Raji (cell line): ENCODE measurements around the gene ZNF716.

Experiments
- POLR2A ChIP-seq: IDR thresholded peaks from 2 replicates; pipeline ENCODE4 v1.6.1; 2011; ENCODE audit warnings: low read depth, low read length, control low read depth; ENCODE audit not compliant: insufficient read depth

Gene ZNF716

DNA sequence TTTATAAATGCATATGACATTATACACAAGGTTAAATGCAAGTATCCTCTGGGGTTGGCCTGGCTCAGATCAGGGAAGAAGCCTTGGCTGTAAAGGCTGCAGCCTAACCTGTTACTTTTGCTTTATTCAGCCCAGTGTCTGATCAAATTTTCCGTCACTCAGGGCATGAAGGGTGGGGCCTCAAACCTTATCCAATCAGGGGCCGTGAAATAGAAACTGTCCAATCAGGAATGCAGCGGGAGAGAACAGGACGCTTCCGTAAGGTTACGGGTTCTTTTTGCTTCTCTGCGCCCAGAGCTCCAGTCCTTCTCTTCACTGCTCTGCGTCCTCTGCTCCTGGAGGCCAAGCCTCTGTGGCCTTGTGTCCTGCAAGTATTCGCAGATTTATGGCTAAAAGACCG, at the start of gene ZNF716:
ZNF716 (plus strand) TSS at position 274 of the 400 bp plus-strand sequence; CDS start at position 386, 112 bp downstream.
- TF ChIP-seq POLR2A, result no peak

DNA sequence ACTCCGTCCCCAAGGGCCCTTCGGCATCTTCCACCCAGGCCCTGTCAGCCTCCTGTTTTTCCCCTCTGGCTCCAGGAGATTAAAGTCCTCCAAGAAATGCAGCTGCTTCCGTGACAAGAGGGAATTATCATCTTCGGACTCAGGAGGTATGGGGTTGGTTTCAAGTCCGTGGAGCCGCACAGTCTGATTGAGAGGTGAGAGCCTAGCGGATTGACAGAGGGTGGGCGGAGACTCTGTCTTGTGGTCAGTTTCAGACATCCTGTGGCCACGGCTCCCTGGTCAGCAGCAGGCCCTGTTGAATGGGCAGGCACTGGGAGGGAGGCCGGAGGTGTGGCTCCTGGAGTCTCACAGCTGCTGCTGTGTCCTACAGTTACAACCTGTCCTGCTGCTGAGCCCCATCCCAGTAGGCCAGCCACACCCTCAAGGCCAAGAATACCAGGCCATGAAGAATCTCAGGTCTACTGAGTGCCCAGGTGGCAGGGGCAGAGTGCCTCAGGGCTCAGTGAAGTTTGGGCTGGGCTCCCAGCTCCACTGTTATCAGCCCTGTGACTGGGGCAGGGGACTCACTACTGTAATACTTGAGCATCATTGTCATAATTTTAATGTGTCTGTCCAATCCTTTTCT, 49.3 kb upstream of the ZNF716 start:
- no peak for TF ChIP-seq POLR2A

DNA sequence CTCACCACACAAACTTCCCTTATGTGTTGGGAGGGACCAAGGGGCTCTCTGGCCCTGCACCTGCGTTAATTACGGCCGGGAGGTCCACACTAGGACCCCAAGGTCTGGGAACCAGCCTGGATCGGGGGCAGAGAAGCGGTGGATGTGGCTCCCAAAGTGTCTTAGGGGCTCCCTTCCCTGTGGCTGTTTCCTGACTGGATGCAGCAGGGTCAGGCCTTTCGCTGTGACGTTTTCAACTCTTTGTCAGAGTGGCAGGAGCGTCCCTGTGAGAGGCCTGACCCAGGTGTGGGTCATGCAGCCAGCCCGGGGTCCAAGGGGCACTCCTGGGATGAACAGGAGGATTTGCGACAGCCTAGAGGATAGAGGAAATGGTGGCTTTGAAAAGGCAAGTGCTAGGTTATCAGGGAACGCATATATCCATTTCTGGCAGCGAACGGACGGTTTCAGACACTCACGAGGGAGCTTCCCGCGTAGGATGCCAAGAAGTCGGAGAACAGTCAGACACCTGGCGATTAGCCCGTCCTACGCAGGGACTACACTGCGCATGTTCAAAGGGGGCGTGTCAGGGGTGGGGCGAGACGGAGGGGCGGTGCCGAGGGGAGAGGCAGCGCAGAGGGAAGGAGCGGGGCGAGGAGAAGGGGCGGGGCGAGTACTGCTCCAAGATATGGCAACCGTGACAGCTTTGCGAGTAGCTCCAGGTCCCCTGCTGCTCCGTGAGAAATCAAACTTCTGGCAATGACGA, 46.2 kb upstream of the ZNF716 start:
- TF ChIP-seq POLR2A, result no peak

DNA sequence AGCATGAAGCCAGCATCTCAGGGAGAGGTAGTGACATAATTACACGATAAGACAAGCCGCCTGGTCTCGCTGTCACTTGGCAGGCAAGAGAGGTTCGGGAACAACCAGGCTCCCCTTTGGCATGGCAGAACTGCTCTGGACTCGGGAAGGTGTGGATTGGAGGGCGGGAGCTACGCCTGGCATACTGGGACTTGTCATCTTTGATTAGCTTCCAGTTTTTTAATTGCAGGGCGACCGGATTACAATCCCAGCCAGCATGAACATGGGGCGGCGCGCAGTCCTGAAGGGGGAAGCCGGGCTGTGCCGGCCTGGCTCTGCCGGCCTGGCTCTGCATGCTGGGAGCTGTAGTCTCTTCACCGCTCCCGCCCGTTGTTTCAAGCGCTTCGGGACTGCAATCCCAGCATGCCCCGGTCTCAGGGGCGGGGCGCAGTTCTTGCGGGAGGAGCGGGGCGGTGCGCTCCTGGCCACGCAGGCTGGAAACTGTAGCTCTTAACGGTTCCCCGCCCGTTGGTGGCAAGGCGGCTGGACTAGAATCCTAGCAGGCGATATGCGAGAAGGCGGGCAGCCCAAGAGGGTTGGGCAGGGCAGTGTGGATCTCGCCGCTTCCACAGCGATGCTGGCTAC, 45.5 kb upstream of the ZNF716 start:
- TF ChIP-seq POLR2A, result no peak

DNA sequence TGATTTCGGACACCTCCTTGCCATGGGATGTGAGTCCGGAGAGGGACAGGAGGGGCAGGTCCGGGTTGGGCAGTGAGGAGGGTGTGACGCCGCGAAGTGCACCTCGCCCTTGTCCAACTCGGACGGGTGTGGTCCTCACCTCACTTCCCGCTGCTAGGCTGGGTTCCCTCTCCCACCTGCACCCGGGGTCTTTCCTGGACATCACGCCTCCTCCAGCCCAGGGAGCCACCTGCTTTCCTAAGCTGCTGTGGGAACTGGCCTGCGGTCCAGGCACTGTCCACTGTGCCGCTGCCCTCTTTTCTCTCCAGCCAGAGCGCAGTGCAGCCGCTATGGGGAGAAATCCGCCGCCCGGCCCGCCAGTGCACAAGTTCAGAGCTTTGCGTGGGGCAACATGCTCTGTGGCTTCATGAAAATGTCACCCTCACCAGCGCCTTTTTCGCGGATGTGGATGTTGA, 45.0 kb upstream of the ZNF716 start:
- no peak for TF ChIP-seq POLR2A

DNA sequence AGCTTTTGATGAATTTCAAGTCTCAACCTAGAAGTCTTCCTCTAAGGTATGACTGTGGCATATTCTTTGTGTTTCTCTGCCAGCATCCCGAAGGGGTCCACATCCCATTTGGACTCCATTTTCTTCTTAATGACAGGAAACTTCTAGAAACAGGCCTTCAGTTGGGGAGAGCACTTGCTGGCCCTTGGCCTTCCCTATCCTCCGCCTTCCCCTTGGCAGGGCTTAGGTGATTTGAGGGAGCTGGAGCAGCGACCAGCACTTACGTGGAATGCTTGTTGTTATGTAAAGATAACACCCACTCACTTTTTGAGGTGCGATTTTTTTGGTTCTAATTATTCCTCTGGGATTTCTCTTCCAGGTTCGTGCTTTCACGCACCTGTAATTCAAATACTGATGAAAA, 42.9 kb upstream of the ZNF716 start:
- no peak for TF ChIP-seq POLR2A

DNA sequence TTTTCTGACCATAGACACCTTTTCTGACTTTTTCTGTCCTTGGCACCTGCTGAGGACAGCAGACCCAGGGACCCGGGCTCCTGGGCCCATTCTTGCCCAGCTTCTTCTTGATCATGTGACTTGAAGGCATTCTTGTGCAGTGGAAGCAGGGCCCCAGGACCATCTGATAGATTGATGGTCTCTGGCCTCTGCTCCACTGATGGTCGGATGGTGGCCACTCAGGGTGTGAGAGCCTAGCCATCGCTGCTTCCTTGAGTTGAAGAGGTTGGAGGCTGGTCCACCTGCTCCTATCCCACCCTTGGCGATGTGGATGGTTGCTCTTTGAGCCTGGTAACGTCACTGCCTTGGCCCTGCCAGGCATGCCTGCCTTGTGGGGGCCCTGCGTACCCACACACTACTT, 37.8 kb upstream of the ZNF716 start:
- no peak for TF ChIP-seq POLR2A

DNA sequence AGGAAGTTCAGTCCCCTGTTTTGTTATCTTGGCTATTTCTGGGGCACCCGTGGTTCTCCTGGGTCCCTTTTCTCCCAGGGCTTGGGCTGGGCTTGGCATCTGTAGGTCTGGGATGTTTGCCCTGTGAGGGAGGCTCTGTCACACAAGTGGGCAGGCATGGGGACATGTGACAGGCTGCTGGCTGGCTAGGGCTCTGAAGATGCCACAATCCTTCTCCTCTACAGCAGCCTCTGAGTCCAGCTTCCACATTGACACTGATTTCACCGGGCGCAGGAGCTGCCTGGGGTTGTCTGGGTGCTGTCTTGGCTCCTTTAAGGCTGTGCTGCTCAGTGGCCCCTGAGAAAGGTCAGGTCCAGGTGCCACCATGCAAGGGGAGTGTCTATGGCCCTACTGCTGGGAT, 37.4 kb upstream of the ZNF716 start:
- no peak for TF ChIP-seq POLR2A

DNA sequence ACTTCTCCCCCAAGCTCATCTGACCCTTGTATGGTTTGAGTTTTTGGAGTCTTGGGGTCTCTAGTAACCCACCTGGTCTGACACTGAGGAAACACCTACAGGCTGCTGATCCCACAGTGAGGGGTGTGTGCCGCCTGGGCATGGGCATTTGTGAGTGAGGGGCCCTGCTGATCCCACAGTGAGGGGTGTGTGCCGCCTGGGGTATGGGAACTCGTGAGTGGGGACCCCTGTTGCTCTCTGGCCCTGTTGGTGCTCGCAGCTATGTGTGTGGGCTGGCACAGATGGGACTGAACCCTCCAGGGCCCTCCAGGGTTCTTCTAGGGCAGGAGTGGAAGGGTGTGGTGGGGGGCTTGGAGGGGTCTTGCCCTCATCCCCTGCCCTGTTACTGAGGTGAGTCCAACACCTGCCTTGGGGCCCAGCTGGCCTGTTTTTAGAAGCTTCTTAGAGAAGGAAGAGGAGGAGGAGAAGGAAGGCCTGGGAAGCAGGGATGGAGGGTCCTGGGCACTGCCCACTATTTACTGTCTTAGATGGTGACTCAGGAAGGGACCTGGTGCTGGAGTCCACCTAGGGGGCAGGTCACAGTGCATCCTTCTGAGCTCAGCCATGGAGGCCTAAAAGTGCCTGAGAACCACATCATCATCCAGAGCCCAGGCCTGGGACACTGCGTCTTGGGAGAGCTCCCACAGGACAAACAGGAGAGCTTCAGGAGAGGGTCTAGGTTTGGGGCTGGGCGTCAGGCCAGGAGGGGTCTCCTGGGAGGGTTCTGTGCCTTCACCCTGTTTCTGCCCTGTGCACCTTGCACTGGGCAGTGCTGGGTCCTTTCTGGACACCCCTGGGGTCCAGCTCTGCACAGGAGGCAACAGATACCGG, 36.2 kb upstream of the ZNF716 start:
- TF ChIP-seq POLR2A, result no peak

DNA sequence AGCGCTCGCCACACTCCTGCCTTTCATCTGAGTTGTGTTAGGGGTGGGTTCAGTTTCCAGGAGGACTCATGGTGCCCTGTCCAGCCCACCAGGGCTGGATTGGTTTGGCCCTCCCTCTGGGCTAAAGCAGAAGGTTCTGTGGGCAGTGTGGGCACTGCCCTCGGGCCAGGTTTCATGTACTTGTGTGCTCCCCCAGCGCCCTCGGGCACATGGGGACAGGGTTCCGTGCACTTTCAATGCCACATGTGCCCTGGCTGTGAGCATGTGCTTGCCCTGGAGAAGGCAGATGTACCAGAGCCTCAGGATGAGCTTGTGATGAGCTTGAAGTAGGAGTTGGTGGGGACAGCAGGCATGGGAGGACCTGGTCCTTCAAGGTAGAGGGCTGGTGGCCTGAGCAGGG, 35.6 kb upstream of the ZNF716 start:
- no peak for TF ChIP-seq POLR2A

DNA sequence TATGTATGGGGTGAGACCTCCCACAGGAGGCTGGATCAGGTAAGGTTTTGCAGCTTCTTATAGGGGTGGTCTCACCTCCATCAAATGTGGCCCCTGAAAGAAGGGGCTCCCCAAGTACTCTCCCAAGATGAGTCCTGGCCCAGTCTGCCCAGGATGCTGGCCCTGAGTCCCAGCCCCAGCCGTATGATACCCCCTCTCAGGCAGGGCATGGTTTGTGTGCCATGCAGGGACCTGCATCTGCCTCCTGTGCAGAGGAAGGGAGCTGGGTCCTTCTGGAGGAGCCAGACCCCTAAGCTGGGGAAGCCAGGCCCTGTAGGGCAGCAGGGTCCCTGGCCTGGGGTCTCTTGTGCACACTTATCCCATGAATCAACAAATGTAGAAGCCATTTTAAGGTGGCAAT, 35.1 kb upstream of the ZNF716 start:
- TF ChIP-seq POLR2A, result no peak

DNA sequence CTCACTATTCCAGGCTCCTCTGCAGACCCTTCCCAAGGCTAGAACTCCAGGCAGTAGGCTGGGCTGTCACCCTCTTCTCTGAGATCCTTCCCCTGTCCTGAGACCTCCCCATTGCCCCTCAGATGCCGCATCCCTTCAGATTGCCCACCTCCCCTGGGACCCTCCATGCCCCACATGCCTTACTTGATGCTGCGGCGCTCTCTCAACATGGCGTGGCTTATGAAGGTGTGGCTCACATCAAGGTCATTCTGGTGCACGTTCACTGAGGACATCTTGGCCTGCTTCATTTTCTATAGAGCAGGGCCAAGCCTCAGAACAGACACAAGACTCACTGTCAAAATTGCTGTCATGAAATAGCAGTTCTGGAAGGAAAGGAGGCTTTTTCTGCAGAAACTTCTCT, 34.7 kb upstream of the ZNF716 start:
- no peak for TF ChIP-seq POLR2A

DNA sequence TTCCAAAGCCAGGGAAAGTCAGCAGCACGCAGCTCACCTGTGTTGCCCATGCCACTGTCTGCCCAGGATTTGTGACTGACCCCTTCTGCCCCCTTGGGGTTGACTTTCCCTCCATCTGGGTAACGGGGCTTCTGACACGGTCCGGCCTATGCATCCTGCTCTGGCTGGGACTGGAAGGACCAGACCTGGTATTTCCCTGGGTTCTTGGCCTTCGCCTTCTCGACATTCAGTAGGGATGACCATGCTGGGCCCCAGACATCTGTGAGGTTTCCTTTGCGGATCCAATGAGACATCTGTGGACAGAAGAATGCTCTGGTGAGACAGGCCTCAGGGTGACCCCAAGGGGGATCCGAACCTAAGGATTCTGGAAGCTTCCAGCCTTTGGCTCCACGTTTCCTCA, 34.2 kb upstream of the ZNF716 start:
- no peak for TF ChIP-seq POLR2A

DNA sequence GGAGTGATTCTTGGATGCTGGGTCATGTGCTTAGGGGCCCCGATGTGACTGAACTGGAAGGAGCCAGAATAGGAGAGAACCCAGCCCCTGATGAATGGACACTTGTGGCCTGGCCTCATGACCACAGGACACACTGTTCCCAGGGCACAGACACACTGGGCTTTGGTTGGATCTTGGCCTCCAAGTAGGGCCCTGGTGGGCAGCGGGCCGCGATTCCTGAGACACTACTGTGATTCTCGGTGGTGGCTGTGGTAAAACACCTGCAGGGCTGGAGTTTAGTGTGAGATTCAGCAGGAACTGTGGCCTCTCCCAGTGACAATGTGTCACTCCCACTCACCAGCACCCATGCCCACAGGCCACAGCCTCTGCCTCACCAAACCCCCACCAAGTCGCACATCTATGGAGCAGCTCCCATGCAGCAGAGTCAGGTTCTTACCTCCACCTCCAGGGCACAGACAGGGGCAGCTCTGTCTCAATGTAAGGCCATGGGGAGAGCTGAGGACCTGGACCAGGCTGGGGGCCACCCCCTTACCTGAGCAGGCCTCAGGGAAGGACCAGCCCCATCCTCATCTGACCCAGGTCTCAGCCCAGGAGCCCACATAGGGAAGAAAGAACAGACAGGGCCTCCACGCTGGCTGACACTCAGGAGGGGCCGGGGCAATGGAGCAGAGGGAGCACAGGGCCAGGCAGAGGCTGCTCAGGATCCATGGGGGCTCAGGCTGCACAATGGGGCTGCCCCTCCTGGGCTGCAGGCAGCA, 33.2 kb upstream of the ZNF716 start:
- TF ChIP-seq POLR2A, result no peak

DNA sequence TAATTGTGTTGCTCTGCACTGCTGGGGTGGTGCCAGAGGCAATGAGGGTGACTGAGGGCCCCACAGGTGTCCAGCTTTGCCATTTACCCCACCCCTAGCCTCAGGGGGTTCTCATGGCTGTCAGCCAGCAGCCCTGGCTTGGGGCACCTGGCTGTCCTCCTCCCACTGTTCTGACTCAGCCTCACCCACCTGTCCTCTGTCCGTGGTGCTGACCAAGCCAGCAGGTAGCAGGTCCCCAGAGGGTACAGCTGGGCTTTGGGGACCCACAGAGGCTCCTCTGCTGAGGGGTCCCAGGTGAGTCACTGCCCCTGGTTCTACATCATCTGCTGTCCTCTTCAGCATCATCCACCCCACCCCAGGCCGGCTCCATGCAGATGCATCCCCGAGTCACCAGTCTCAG, 32.2 kb upstream of the ZNF716 start:
- no peak for TF ChIP-seq POLR2A
